ACHN (cell line): ENCODE measurements around the gene ELFN1.

Source experiments
- DNase-seq: peaks from one replicate; pipeline ENCODE4 v3.0.0-alpha.2; 2015
- in situ Hi-C: cut with HindIII; loops from 2 replicates; pipeline ENCODE4 v1.10.0; 2017; ENCODE audit warnings: low sequenced_read_pairs, low pct_ligation_motif_present, low pct_unique_long_range_greater_than_20kb

Gene ELFN1

GRCh38 chr7:1641173-1641572, 28.9 kb upstream of the ELFN1 start:
- in situ Hi-C loops, result no loop called here

GRCh38 chr7:1641661-1642260, 28.3 kb upstream of the ELFN1 start:
- DNase-seq, result no peak
- in situ Hi-C loops, result no loop called here

More at GRCh38 chr7:1641173-1641572, 28.9 kb upstream of the ELFN1 start:
- no peak for DNase-seq

- in situ Hi-C loops, result no loop called here
- no peak for DNase-seq
These were observed 27.8 kb upstream of the ELFN1 start for GRCh38 chr7:1642291-1642731.

- in situ Hi-C loops, result no loop called here
These were observed 26.6 kb upstream of the ELFN1 start for GRCh38 chr7:1643270-1644092.

GRCh38 chr7:1644341-1645070, 25.6 kb upstream of the ELFN1 start:
- in situ Hi-C loops, result no loop called here
- no peak for DNase-seq

More at GRCh38 chr7:1643270-1644092, 26.6 kb upstream of the ELFN1 start:
- DNase-seq, result no peak

- no peak for DNase-seq
- in situ Hi-C loops, result no loop called here
These were observed 25.0 kb upstream of the ELFN1 start for GRCh38 chr7:1645071-1645409.

GRCh38 chr7:1645476-1645875, 24.6 kb upstream of the ELFN1 start:
- no peak for DNase-seq
- in situ Hi-C loops, result no loop called here

- DNase-seq, result no peak
- in situ Hi-C loops, result no loop called here
These were observed 23.7 kb upstream of the ELFN1 start for GRCh38 chr7:1646391-1646790.

- no peak for DNase-seq
- in situ Hi-C loops, result no loop called here
These were observed 22.9 kb upstream of the ELFN1 start for GRCh38 chr7:1646957-1647891.

- in situ Hi-C loops, result no loop called here
- DNase-seq, result no peak
These were observed 22.0 kb upstream of the ELFN1 start for GRCh38 chr7:1647961-1648672.

GRCh38 chr7:1649751-1650326, 20.2 kb upstream of the ELFN1 start:
- DNase-seq, result no peak
- in situ Hi-C loops, result no loop called here

- no peak for DNase-seq
- in situ Hi-C loops, result no loop called here
These were observed 19.6 kb upstream of the ELFN1 start for GRCh38 chr7:1650363-1651030.

GRCh38 chr7:1651031-1651446, 19.0 kb upstream of the ELFN1 start:
- in situ Hi-C loops, result no loop called here

GRCh38 chr7:1651891-1652290, 18.2 kb upstream of the ELFN1 start:
- no peak for DNase-seq
- in situ Hi-C loops, result no loop called here

More at GRCh38 chr7:1651031-1651446, 19.0 kb upstream of the ELFN1 start:
- no peak for DNase-seq

GRCh38 chr7:1653500-1653899, 16.6 kb upstream of the ELFN1 start:
- DNase-seq, result no peak
- in situ Hi-C loops, result no loop called here

GRCh38 chr7:1654111-1654510, 16.0 kb upstream of the ELFN1 start:
- DNase-seq, result no peak
- in situ Hi-C loops, result no loop called here
